ENCODE data around the gene N4BP3. TPM values are rescaled to one million over a fixed set of nuclear protein-coding genes. Genes with fewer than 3 reads are reported as not detected.
A peak's percentile ranks its signal among the peaks of the same experiment; 100 is the strongest.
"Not testable (repeated sequence)": the region's sequence is repeated elsewhere in the genome, so short reads cannot be mapped to it uniquely, and the experiment has no call there.

Gene N4BP3
- 0.79 and 1.8 TPM in 2 replicates for total RNA-seq (2014; rRNA removed; shearing (Covaris generic))

- peak; percentile 57 to 80 for DNase-seq (ENCODE audit: low read depth in 1 of 2, low spot score in 2 of 2)
- Histone ChIP-seq H3K4me3 (peak within 1 kb of the TSS; percentile 47), H3K27me3 (replicated peaks) (peaks cover 52% of the 10 kb centered on the region), H3K36me3 (no peaks in the 10 kb centered on the region), H3K4me1 (replicated peaks) (peaks cover 17% of the 10 kb centered on the region), H3K27ac (no peak within 1 kb of the TSS), H3K9me3 (replicated peaks) (peaks cover 9% of the 10 kb centered on the region)
Measured at GRCh38 chr5:178113141-178113787, at the start of gene N4BP3. Gene N4BP3 (plus strand): TSS chr5:178113532. CDS start chr5:178119584, 6,052 bp downstream.

- H3K36me3 ChIP-seq: no peaks in the 10 kb centered on the region
- peaks cover 17% of the 10 kb centered on the region for H3K27me3 ChIP-seq (replicated peaks)
- DNase-seq (ENCODE audit: low read depth in 1 of 2, low spot score in 2 of 2): no peak
- no peaks in the 10 kb centered on the region for H3K4me1 ChIP-seq (replicated peaks)
- H3K27ac ChIP-seq: no peak overlapping the region
- H3K9me3 ChIP-seq (replicated peaks): no peaks in the 10 kb centered on the region
- H3K4me3 ChIP-seq: no peak overlapping the region
Measured at GRCh38 chr5:178067755-178068154, 45.6 kb upstream of the N4BP3 start.

GRCh38 chr5:178068293-178068692 is 45.0 kb upstream of the N4BP3 start:
- DNase-seq (ENCODE audit: low read depth in 1 of 2, low spot score in 2 of 2): no peak
- no peaks in the 10 kb centered on the region for H3K36me3 ChIP-seq
- no peak overlapping the region for H3K27ac ChIP-seq
- H3K4me1 ChIP-seq (replicated peaks): no peaks in the 10 kb centered on the region
- peaks cover 20% of the 10 kb centered on the region for H3K27me3 ChIP-seq (replicated peaks)
- H3K9me3 ChIP-seq (replicated peaks): no peaks in the 10 kb centered on the region
- H3K4me3 ChIP-seq: no peak overlapping the region

- H3K4me3 ChIP-seq: no peak overlapping the region
- peaks cover 26% of the 10 kb centered on the region for H3K27me3 ChIP-seq (replicated peaks)
- H3K36me3 ChIP-seq: no peaks in the 10 kb centered on the region
- H3K27ac ChIP-seq: no peak overlapping the region
- no peaks in the 10 kb centered on the region for H3K4me1 ChIP-seq (replicated peaks)
- H3K9me3 ChIP-seq (replicated peaks): no peaks in the 10 kb centered on the region
- DNase-seq (ENCODE audit: low read depth in 1 of 2, low spot score in 2 of 2): no peak
Measured at GRCh38 chr5:178069909-178070308, 43.4 kb upstream of the N4BP3 start.

GRCh38 chr5:178071108-178071507 is 42.2 kb upstream of the N4BP3 start:
- Histone ChIP-seq H3K27me3 (replicated peaks) (peaks cover 28% of the 10 kb centered on the region), H3K9me3 (replicated peaks) (no peaks in the 10 kb centered on the region), H3K27ac (no peak overlapping the region), H3K36me3 (no peaks in the 10 kb centered on the region), H3K4me3 (no peak overlapping the region), H3K4me1 (replicated peaks) (no peaks in the 10 kb centered on the region)
- no peak for DNase-seq (ENCODE audit: low read depth in 1 of 2, low spot score in 2 of 2)

GRCh38 chr5:178072749-178073148 is 40.6 kb upstream of the N4BP3 start:
- no peak overlapping the region for H3K27ac ChIP-seq
- peaks cover 25% of the 10 kb centered on the region for H3K27me3 ChIP-seq (replicated peaks)
- DNase-seq (ENCODE audit: low read depth in 1 of 2, low spot score in 2 of 2): no peak
- H3K9me3 ChIP-seq (replicated peaks): no peaks in the 10 kb centered on the region
- H3K36me3 ChIP-seq: no peaks in the 10 kb centered on the region
- no peak overlapping the region for H3K4me3 ChIP-seq
- H3K4me1 ChIP-seq (replicated peaks): no peaks in the 10 kb centered on the region; the same call in 1 of the 2 replicates

- DNase-seq (ENCODE audit: low read depth in 1 of 2, low spot score in 2 of 2): no peak
- Histone ChIP-seq H3K4me1 (replicated peaks) (peaks cover 9% of the 10 kb centered on the region), H3K4me3 (no peak overlapping the region), H3K36me3 (no peaks in the 10 kb centered on the region), H3K9me3 (replicated peaks) (no peaks in the 10 kb centered on the region), H3K27me3 (replicated peaks) (peaks cover 29% of the 10 kb centered on the region), H3K27ac (no peak overlapping the region)
Measured at GRCh38 chr5:178074266-178074952, 38.9 kb upstream of the N4BP3 start.

GRCh38 chr5:178076965-178077364 is 36.4 kb upstream of the N4BP3 start:
- H3K4me1 ChIP-seq (replicated peaks); H3K36me3 ChIP-seq; H3K9me3 ChIP-seq (replicated peaks); H3K4me3 ChIP-seq; DNase-seq (ENCODE audit: low read depth in 1 of 2, low spot score in 2 of 2); H3K27ac ChIP-seq: not testable (repeated sequence)
- H3K27me3 ChIP-seq (replicated peaks): peaks cover 39% of the 10 kb centered on the region

GRCh38 chr5:178077751-178078150 is 35.6 kb upstream of the N4BP3 start:
- no peak overlapping the region for H3K4me3 ChIP-seq
- H3K27me3 ChIP-seq (replicated peaks): peaks cover 39% of the 10 kb centered on the region
- DNase-seq (ENCODE audit: low read depth in 1 of 2, low spot score in 2 of 2): no peak
- H3K9me3 ChIP-seq (replicated peaks): no peaks in the 10 kb centered on the region
- H3K4me1 ChIP-seq (replicated peaks): peaks cover 9% of the 10 kb centered on the region
- no peak overlapping the region for H3K27ac ChIP-seq
- H3K36me3 ChIP-seq: no peaks in the 10 kb centered on the region

GRCh38 chr5:178078197-178079010 is 34.9 kb upstream of the N4BP3 start:
- Histone ChIP-seq H3K36me3 (no peaks in the 10 kb centered on the region), H3K4me1 (replicated peaks) (peaks cover 9% of the 10 kb centered on the region), H3K9me3 (replicated peaks) (no peaks in the 10 kb centered on the region), H3K4me3 (no peak overlapping the region), H3K27ac (no peak overlapping the region), H3K27me3 (replicated peaks) (peaks cover 36% of the 10 kb centered on the region)
- DNase-seq (ENCODE audit: low read depth in 1 of 2, low spot score in 2 of 2): peak in 1 of 2 experiments; percentile 53

- Histone ChIP-seq H3K4me1 (replicated peaks) (peaks cover 9% of the 10 kb centered on the region), H3K36me3 (no peaks in the 10 kb centered on the region), H3K4me3 (no peak overlapping the region), H3K27ac (no peak overlapping the region), H3K9me3 (replicated peaks) (no peaks in the 10 kb centered on the region), H3K27me3 (replicated peaks) (peaks cover 29% of the 10 kb centered on the region)
- no peak for DNase-seq (ENCODE audit: low read depth in 1 of 2, low spot score in 2 of 2)
Measured at GRCh38 chr5:178080056-178080455, 33.3 kb upstream of the N4BP3 start.

GRCh38 chr5:178080618-178081410 is 32.5 kb upstream of the N4BP3 start:
- Histone ChIP-seq H3K4me3 (no peak overlapping the region), H3K27me3 (replicated peaks) (peaks cover 26% of the 10 kb centered on the region), H3K9me3 (replicated peaks) (no peaks in the 10 kb centered on the region), H3K36me3 (no peaks in the 10 kb centered on the region), H3K27ac (no peak overlapping the region), H3K4me1 (replicated peaks) (peaks cover 9% of the 10 kb centered on the region)
- no peak for DNase-seq (ENCODE audit: low read depth in 1 of 2, low spot score in 2 of 2)

- no peak for DNase-seq (ENCODE audit: low read depth in 1 of 2, low spot score in 2 of 2)
- Histone ChIP-seq H3K4me1 (replicated peaks) (peaks cover 9% of the 10 kb centered on the region), H3K4me3 (no peak overlapping the region), H3K27ac (no peak overlapping the region), H3K27me3 (replicated peaks) (peaks cover 30% of the 10 kb centered on the region), H3K9me3 (replicated peaks) (no peaks in the 10 kb centered on the region), H3K36me3 (no peaks in the 10 kb centered on the region)
Measured at GRCh38 chr5:178081571-178082243, 31.6 kb upstream of the N4BP3 start.
